ENCODE results near the gene BTF3L4.

DNA sequence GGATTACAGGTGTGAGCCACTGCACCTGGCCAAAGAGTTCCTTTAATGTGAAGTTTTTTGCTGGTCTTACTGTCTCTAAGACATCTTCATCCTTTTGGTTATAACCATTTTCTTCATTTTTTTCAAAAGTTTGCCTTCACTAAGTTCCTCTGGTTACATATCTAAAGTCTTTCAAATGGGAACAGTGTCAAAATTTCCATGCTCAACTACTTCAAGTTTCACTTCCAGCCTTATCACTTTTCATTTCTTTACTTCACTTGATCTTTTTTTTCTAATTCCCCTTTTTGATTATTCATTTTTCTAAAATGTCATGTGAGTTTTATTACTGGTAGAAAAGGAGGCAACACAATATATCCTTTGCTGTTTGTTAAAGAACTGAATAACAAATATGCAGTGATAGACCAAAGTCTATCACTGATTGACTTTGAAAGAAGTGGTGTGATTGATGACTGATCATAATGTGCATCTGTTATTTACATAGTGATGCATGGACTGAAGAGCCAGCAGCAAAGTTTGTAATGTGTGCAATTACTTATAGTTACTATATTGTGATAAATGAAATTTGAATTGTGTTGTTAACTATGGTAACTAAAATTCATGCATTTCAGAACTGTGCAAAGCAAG is 69.8 kb downstream of the BTF3L4 start:
- TF ChIP-seq EZH2phosphoT487 (IDR thresholded peaks at IDR 0.05; ENCODE audit: insufficient read depth, low read depth) (no peak), EZH2 (IDR thresholded peaks at IDR 0.05; ENCODE audit: insufficient read depth, poor library complexity, severe bottlenecking) (no peak)
